GM21717 (cell line): Measurements from ENCODE around the gene GPRIN3.

ENCODE experiments used
- ATAC-seq: cut with Tn5 transposase; IDR thresholded peaks from one replicate; pipeline ENCODE4 v1.9.1; 2021; ENCODE audit warnings: mild to moderate bottlenecking, moderate library complexity; ENCODE audit not compliant: unreplicated experiment

GPRIN3 gene

GRCh38 chr4:89294573-89295269, 12.9 kb downstream of the GPRIN3 start:
- peak; percentile 69 for ATAC-seq

- no peak for ATAC-seq
These were observed 14.3 kb downstream of the GPRIN3 start for GRCh38 chr4:89293299-89293698.

GRCh38 chr4:89290727-89291516, 16.7 kb downstream of the GPRIN3 start:
- no peak for ATAC-seq

GRCh38 chr4:89289312-89289711, 18.3 kb downstream of the GPRIN3 start:
- ATAC-seq = no peak

- ATAC-seq = no peak
These were observed 19.2 kb downstream of the GPRIN3 start for GRCh38 chr4:89288430-89288829.

GRCh38 chr4:89287945-89288344, 19.7 kb downstream of the GPRIN3 start:
- ATAC-seq = no peak

GRCh38 chr4:89285745-89286144, 21.9 kb downstream of the GPRIN3 start:
- ATAC-seq = no peak

- no peak for ATAC-seq
These were observed 22.8 kb downstream of the GPRIN3 start for GRCh38 chr4:89284828-89285227.

- no peak for ATAC-seq
These were observed 23.6 kb downstream of the GPRIN3 start for GRCh38 chr4:89284020-89284424.

GRCh38 chr4:89283226-89284009, 24.2 kb downstream of the GPRIN3 start:
- ATAC-seq = no peak

- ATAC-seq = no peak
These were observed 28.2 kb downstream of the GPRIN3 start for GRCh38 chr4:89279385-89279784.

GRCh38 chr4:89277412-89277811, 30.2 kb downstream of the GPRIN3 start:
- no peak for ATAC-seq

GRCh38 chr4:89276296-89276695, 31.3 kb downstream of the GPRIN3 start:
- ATAC-seq = no peak

GRCh38 chr4:89275587-89275986, 32.0 kb downstream of the GPRIN3 start:
- ATAC-seq = no peak

- no peak for ATAC-seq
These were observed 33.9 kb downstream of the GPRIN3 start for GRCh38 chr4:89273741-89274141.

GRCh38 chr4:89270792-89271191, 36.8 kb downstream of the GPRIN3 start:
- no peak for ATAC-seq

GRCh38 chr4:89269121-89269666, 38.4 kb downstream of the GPRIN3 start:
- ATAC-seq = no peak

GRCh38 chr4:89268679-89269078, 38.9 kb downstream of the GPRIN3 start:
- no peak for ATAC-seq

- no peak for ATAC-seq
These were observed 39.8 kb downstream of the GPRIN3 start for GRCh38 chr4:89267846-89268245.

GRCh38 chr4:89267392-89267791, 40.2 kb downstream of the GPRIN3 start:
- no peak for ATAC-seq

GRCh38 chr4:89266128-89266527, 41.5 kb downstream of the GPRIN3 start:
- no peak for ATAC-seq
